GM18520 (cell line): ENCODE measurements around the gene LEMD1.

ENCODE experiments used
- ATAC-seq: cut with Tn5 transposase; IDR thresholded peaks from one replicate; pipeline ENCODE4 v1.9.1; 2021; ENCODE audit not compliant: unreplicated experiment

LEMD1 gene, protein sequence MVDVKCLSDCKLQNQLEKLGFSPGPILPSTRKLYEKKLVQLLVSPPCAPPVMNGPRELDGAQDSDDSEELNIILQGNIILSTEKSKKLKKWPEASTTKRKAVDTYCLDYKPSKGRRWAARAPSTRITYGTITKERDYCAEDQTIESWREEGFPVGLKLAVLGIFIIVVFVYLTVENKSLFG

DNA sequence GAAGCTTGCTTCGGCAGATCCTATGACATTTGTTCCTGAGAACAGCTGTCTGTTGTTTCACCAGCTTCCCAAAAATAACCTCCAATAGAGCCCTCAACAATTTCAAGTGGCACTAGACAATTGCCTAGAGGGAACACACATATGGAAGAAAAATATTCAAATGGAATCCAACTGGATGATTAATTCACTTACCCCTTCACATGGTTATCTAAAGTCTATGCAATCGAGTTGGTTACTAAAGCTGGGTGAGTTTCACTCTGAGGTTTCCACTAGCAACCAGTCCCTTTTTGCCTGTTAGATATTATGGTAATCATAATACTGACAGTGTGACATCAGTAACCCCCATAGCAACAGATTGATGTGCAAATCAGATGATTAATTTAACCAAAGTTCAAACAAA lies at the start of gene LEMD1:
TSS of gene LEMD1 (minus strand) at position 259 of the 400 bp plus-strand sequence. CDS start 1,520 bp downstream, outside the sequence.
- ATAC-seq, result no peak

DNA sequence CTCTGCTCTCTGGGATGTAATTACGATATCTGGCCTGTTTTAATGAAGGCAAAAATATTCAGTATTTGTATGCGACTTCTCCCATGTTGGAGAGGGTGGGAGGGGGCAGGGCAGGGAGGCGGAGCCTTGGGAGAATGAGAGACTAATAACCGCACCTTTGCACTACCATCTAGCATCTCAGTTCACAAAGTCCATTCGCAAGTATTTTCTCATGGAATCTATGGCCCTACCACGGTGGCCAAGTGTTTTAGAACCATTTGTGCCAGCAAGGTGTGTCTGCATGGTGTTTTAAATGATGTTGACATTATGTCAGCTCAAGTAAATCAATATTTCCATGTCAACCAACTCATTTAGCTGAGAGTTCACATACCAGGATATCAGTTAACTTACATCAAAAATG lies 48.3 kb upstream of the LEMD1 start:
- no peak for ATAC-seq

DNA sequence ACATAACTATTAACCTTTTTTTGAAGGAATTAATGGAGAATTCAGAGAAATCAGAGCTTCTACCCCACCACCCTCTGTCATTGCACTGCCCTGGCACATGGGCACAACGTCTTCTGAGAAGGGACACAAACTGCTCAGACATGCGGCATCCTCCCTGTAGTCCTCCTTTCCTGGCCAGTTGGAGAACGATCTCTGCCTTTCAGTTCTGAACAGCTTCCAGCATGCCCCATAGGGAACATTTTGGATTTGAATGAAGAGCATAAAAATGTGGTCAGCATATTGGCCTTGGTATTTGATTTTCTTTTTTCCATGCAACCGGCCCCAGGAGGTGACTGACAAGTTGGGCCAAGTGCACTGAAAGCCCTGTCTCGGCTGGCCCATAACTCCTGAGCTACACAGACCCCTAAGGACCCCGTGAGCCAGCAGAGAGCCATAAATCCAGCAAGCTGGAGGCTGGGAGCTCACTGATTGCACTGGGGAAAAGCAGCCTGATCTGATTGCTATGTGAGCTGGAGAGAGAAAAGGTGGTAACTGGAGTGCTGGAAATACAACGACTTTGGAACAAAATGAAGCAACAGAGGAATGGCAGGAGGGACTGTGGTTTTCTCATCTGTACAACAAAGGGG lies 44.9 kb upstream of the LEMD1 start:
- ATAC-seq, result no peak

DNA sequence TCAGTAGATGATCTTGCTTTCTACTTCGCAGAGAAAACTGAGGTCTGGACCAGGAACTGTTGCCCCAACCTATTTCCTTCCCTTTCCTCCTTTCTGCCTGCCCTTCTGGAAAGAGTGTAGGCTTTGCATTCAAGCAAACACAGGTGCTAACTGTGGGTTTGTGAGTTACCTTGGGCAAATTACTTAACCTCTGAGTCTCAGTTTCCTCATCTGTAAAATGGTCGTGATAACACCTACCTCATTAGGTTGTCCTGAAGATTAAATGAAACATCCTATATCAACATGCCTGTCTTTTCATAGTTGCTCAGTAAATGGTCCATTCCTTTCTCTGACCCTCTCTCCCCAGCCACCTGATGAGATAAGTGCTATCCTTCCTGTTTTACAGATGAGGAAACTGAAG lies 43.5 kb upstream of the LEMD1 start:
- no peak for ATAC-seq

DNA sequence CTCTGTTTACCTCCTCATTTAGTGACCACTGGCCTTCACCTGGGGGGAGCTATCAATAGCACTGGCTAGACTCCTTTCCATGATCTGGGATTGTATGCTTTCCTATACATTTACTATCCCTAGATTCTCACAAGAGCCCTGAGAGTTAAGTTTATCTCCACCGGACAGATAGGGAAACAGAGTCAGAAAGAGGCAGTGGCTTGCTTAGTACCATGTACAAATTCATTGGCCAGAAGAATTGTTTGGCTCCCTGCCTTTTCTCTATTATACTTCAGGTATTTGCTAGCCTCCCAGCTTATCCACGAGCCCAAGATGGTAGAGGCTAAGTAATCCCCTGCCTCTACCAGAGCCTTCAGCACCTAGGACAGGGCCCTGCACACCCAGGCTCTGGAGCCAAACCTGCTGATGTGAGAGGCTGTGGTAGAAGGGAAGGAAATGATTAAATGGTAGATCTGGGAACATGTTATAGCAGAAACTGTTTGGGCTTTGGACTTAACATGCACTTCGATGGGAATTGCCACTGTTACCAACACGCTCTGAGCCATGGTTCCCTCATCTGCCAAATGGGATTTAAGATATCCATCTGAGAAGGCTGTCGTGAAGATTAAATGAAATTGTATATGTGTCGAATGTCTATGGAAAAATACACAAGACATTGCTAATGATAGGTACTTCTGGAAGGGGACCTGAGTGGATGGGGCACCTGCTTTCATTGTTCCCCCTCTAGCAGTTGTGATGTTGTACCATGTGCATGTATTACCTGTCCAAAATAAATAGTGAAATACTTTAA lies 37.1 kb upstream of the LEMD1 start:
- ATAC-seq, result no peak

DNA sequence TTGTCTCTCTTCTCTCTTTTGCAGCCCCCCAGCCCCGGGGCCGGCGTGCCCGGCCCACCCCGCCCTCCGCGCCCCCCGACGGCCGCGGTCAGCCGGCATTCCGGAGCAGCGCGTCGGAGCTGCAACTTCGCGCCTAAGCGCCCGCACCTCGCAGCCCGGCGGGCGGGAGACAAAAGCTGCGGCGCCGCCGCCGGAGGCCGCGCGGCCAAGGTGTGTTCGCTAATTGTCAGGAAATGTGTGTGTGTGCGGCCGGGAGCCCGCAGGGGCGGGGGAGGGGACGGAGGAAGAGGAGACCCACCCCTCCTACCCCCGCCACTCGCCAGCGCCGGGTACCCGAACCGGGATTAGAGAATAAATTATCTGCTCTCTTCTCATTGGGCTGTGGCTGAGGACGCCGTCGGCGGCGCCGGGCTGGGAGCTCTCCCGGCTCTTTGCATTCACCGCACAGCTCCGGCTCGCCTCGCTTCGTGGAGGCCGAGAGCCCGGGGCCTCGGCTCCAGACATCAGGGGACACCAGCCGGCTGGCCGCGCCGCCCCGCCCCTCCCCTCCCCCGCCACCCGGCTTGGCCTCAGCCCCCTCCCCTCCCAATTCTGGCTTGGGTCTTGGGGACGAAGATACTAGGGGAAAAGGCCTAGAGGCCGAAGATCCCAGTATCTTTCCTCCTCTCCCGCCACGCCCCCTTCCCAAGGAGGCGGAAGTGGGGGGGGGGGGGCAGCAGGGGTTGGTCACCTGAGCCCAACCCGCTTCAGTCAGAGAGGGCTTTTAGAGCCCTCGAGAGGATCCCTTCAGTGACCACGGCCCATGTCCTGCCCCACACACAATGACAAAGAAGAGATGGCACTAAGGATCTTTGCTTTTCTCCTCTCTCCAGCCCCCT lies 35.3 kb upstream of the LEMD1 start:
- no peak for ATAC-seq

DNA sequence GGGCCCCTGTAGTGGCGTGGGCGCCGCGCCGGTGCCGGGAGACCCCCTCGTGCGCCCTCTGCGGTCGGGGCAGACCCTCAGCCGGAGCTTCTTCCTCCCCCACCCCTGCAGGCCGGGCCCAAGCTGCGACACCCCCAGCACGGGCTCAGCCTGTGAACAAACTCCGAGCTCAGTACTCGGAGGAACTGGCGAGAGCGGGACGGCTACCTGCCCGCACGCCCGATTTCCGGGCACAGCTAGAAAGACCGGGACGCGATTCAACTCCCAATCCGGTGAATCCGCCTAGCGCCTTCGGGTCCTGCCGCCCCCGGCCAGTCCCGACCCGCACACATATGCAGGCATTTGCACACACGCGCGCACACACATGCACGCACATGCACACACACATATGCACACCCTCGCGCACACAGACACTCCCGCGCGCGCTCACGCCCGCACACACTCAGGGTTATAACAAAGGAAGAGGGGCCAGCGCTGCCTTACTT lies 34.6 kb upstream of the LEMD1 start:
- no peak for ATAC-seq

DNA sequence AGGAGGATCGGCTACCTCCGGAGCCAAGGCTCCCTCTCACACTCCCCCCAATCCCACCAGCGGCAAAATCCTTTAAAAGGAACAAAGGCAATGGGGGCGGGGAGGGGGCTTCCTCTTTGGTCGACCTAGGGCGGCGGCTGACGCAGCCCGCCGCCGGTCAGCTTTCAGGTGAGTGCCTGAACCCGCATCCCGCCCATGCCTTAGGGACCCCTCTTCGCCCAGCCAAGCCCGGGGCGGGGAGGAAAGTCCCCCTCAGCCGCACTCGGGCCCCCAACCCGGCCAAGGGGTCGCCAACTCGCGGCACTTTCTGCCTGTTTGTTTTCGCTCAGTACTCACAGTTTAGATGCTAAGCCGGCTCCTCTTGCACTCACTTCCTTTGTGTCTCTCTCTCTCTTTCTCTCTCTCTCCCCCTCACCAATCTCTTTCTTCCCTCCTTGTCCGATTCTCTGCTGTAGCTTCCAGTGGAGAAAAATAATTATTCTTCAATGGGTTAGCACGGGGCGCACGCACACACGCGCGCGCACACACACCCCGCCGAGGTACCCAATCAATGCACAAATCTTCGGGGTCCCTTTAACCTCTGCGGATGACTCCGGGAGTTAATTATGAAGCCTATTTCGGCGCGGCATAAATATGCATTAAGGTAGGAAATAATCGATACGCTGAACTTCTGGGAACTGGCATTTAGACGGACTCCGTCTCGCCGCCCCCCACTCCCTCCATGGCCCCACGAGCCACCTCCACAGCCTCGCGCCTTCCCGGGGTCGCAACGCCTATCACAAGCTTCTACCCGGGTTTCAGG lies 33.9 kb upstream of the LEMD1 start, which contains the start of gene BLACAT1:
TSS of gene BLACAT1 (minus strand) at position 465 of the 802 bp plus-strand sequence.
- ATAC-seq, result no peak

DNA sequence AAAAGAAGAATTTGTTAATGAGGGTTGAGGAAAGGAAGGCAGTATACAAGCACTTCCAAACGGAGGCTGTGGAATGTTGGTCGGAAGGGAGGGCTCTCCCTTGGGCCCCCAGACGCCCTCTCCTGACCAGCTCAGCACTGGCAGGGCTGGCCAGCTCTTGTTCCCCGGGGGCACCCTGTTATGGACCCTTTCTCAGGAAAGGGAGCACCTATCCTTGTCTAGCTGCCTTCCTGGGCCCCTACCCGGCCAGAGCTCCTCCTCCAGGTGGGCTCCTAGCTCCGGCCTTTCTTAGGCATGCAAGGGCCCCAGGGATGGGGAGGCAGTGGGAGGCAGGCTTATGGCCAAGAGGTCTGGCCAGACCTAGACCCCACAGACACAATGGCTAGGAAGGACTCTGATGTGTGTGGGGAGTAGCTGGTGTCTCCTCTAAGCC lies 33.1 kb upstream of the LEMD1 start:
- ATAC-seq, result no peak

DNA sequence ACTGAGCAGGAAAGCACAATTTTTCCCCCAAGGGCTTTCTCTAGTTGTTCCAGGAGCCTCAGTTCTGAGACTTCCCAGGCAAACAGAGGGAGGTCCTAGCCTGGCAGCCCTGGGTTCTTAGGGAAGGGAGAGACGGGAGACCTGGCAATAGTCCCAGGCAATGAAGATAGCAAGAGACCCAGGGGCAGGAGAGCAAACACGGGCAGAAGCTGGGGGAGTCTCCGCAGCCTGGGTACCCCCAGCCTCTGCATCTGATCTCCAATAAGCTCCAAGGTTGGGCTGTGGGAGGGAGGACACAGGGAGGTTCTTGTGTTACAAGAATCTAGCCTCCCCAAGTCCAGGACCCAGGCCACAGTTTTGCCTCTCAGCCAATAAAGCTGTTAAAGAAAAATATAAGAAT lies 31.6 kb upstream of the LEMD1 start:
- no peak for ATAC-seq

DNA sequence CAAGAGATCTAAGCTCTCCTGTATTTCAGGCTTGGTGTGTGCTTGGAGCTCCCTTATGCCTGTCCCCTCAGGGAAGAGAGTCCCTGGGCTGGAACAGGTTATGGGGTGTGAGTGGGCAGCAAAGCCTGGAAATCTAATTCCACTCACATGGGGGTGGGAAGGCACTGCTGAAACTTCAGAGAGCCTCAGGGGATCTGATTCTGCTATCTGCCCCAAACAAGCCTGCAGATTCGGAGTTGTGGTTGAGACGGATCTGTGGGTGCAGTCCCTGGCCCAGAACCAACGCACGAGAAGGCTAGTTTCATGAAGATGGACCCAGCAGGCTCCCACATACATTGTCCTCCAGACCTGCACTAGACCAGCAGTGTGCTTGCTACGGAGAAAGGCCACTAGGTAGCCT lies 31.1 kb upstream of the LEMD1 start:
- ATAC-seq, result no peak

DNA sequence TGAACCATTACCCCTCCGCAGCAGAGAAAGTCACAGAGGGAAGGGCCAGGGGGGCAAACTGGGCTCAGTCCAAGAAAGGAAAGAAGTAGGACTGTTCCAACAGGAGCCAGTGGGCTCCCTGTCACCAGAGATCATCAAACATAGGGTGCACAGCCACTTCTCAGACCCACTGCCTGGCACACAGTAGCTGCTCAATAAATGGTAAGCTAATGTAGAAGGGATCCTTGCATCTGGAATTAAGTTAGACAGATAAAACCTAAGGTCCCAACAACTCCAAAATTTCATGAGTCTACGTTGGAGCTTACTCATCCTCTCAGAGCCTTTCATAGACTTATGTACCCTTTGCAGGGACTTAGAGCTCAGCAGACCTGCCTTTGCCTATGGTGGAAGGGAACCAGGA lies 30.5 kb upstream of the LEMD1 start:
- no peak for ATAC-seq

DNA sequence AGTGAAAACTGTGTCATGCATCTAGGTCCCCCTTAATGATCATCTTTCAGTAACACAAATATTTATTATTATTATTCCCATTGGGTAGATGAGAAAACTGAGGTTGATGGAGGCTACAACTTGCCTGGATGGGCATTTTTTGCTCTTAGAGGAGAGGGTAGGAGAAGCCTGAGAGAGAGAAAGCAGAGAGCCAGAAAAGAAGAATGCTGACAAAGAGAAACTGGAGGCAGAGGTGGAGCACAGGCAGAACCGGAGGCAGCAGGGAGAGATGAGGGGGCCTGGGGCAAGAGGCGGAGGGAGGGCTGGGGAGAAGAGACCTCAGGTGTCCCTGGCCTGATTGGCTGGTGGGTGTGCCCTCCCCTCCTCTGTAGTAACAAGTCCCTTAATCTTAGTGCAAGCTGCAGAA lies 29.9 kb upstream of the LEMD1 start:
- no peak for ATAC-seq

DNA sequence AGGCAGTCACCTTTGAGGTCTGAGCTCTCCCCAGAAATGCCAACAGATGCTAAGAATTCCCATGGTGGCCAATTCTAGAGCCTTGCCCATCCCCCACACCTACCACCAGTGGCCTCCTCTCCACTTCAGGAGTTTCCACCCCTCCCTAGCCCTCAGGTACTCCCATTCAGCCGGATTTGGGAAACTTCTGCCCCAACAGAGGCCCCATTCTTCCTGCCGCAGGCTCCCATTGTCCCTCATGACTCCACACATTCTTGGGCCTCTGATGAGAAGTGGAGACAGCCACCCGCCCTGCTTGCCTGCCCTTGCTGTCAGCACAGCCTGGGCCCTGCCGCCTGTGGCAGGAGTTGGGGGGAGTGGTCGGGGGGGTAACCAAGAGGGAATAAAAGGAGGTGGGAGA lies 29.3 kb upstream of the LEMD1 start:
- ATAC-seq, result no peak

DNA sequence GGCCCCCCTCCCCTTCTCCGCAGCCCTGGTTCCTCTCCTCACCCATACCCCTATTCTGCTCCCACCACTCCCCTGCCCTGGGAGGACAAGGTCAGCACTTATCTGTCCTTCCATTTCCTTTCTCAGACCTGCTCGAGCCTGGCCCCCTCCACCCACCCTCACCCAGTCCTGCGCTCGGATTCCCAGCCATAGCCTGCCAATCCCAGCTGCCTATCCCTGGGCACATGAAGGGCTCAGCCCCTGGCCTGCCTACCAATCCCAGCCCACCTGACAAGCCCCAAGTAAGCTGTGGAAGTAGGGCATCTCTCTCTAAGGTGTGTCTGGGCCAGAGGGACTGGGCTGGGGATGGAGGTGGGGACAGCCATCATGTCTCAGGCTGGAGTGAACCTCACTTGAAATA lies 28.6 kb upstream of the LEMD1 start:
- ATAC-seq, result no peak

DNA sequence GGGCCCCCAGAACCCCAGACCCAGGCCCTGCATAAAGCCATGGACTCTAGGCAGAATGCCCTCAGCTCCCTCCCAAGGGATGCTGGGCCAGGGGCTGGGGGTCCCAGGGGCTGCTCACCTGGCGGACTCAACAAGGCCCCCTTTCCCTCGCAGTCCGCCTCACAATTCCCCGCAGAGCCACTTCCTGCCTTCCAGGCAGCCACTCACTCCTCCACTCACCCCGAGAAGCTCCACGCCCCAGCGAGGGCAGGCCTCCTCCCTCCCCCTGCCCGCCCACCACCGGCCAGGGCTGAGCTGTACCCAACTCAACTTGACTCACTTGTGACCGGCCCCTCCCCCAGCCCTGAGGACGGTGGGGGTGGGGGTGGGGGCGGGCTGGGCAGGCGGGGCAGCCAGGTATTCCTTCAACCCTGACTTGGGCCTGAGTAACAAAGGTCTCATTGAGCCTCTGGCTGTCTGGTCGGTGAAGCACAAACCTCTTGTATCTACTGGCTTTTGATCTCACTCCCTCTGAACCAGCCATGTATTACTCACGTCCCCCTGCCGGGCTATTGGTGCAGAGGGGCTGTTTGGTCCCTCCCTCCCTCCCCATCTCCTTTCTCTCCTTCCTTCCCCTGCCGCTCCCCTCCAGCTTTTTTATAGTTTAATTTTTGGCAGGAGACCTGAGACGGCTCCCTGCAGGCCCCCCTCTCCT lies 28.0 kb upstream of the LEMD1 start:
- ATAC-seq, result no peak

DNA sequence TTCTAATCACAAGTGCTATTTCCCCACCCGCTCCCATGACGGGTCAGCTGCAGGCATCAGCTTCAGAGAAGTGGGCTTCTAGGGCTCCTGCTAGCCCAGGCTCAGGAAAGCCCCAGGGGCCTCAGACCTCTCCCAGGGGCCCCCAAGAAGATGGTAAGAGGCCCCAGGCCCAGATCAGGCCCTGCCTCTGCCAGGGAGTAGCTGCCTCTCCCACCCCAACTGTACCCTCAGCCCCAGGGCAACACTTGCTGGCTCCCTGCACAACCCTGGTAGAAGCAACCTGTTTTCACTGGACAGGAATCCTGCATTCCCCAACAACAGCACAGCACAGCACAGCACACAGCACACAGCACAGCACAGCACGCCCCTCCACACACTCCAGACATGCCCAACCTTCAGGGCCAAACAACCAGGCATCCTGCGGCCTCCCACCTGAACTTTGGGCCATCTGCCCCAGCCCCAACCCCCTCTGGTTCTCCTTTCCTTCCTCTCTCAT lies 27.4 kb upstream of the LEMD1 start:
- ATAC-seq, result no peak

DNA sequence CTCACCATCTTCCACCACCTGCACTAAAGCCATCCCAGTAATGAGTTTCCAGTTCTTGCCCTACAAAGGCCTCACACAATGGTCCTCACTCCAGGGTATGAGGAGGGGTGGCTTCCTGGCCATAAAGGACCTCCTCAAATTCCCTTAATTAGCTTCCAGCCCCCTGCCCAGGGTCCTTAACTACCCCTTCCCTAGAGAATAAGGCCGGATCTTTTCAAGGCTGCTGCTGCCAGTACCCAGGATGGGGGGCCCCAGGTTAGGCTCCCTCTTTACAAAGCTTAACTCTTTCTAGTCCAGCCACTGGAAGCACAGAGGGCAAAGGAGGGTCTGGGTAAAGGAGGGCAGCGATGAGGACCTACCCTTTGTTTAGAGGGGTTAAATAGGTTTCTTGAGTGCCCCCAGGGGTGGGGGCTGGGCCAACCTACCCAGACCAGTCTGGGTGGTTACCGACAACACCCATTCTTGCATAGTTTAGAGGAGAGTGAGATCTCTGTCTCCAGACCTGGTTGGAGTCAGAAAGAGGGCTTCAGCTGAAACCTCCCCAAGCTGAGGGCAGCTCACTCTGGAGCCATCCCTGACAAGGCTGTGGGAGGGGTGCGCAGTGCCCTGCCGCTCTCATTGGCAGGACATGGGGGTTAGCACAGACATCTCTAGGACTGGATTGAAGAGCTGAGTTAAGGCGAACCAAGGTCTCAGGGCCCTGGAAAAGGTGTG lies 26.8 kb upstream of the LEMD1 start:
- ATAC-seq, result no peak
